Ectodermal cell (in vitro differentiated cells): Measurements from ENCODE around the gene ROR2.
"Not testable (repeated sequence)": the region's sequence is repeated elsewhere in the genome, so short reads cannot be mapped to it uniquely, and the experiment has no call there.

ENCODE experiments used
- H3K27ac ChIP-seq: 2 replicates; pipeline ENCODE4 v1.7.0; 2013; ENCODE audit warnings: mild to moderate bottlenecking, low read depth, low read length; ENCODE audit not compliant: insufficient read depth, poor library complexity, severe bottlenecking
- H3K27me3 ChIP-seq: 2 replicates; pipeline ENCODE4 v1.7.0; 2013; ENCODE audit warnings: mild to moderate bottlenecking, low read length; ENCODE audit not compliant: insufficient read depth, control insufficient read depth, poor library complexity, severe bottlenecking
- H3K36me3 ChIP-seq: one replicate; pipeline ENCODE4 v1.7.0; 2013; ENCODE audit warnings: low read length; ENCODE audit not compliant: control insufficient read depth, insufficient read depth
- H3K4me1 ChIP-seq: one replicate; pipeline ENCODE4 v1.7.0; 2013; ENCODE audit warnings: low read length; ENCODE audit not compliant: control insufficient read depth, insufficient read depth
- H3K4me3 ChIP-seq: 2 replicates; pipeline ENCODE4 v1.7.0; 2013; ENCODE audit warnings: low read depth, low read length, control low read depth; ENCODE audit not compliant: insufficient read depth
- H3K9me3 ChIP-seq: 2 replicates; pipeline ENCODE4 v1.7.0; 2013; ENCODE audit warnings: mild to moderate bottlenecking, low read length, moderate library complexity; ENCODE audit not compliant: control insufficient read depth
- WGBS, 2 experiments: methylation state at CpG; one replicate each; pipeline ENCODE4 v1.1.7; 2013; ENCODE audit warnings: missing lambda C conversion rate in 2 of 2; 5-methylcytosine and 5-hydroxymethylcytosine counted together

ROR2 gene

GRCh38 chr9:91655215-91655614, 294.8 kb downstream of the ROR2 start:
- Histone ChIP-seq H3K36me3 (no peaks in the 10 kb centered on the region), H3K4me1 (no peaks in the 10 kb centered on the region), H3K27ac (no peak overlapping the region), H3K4me3 (no peak overlapping the region), H3K27me3 (no peaks in the 10 kb centered on the region), H3K9me3 (no peaks in the 10 kb centered on the region)
- WGBS, 2 experiments: 88 to 92% methylated on average over 6 of the region's 6 CpGs

- Histone ChIP-seq H3K4me1 (no peaks in the 10 kb centered on the region), H3K9me3 (no peaks in the 10 kb centered on the region), H3K4me3 (no peak overlapping the region), H3K27me3 (no peaks in the 10 kb centered on the region), H3K36me3 (no peaks in the 10 kb centered on the region), H3K27ac (no peak overlapping the region)
- 98 to 100% methylated on average over 1 of the region's 1 CpG for WGBS, 2 experiments
Measured at GRCh38 chr9:91654527-91654926, 295.5 kb downstream of the ROR2 start.

GRCh38 chr9:91647371-91647770, 302.7 kb downstream of the ROR2 start:
- Histone ChIP-seq H3K27me3 (no peaks in the 10 kb centered on the region), H3K4me3 (no peak overlapping the region), H3K36me3 (no peaks in the 10 kb centered on the region), H3K27ac (no peak overlapping the region), H3K9me3 (no peaks in the 10 kb centered on the region), H3K4me1 (no peaks in the 10 kb centered on the region)
- 79 to 95% methylated on average over 4 of the region's 4 CpGs for WGBS, 2 experiments

- H3K9me3 ChIP-seq: no peaks in the 10 kb centered on the region
- no peak overlapping the region for H3K4me3 ChIP-seq
- H3K36me3 ChIP-seq: no peaks in the 10 kb centered on the region
- H3K4me1 ChIP-seq: no peaks in the 10 kb centered on the region
- WGBS, 2 experiments: 87% methylated on average over 1 of the region's 1 CpG; no CpG with 5 or more reads in 1 of the 2 experiments
- H3K27me3 ChIP-seq: no peaks in the 10 kb centered on the region
- H3K27ac ChIP-seq: no peak overlapping the region
Measured at GRCh38 chr9:91646702-91647101, 303.3 kb downstream of the ROR2 start.

- no peaks in the 10 kb centered on the region for H3K4me1 ChIP-seq
- no peaks in the 10 kb centered on the region for H3K27me3 ChIP-seq
- no peak overlapping the region for H3K4me3 ChIP-seq
- no peak overlapping the region for H3K27ac ChIP-seq
- H3K36me3 ChIP-seq: no peaks in the 10 kb centered on the region
- no peaks in the 10 kb centered on the region for H3K9me3 ChIP-seq
- 95 to 97% methylated on average over 3 of the region's 3 CpGs for WGBS, 2 experiments
Measured at GRCh38 chr9:91644433-91644832, 305.6 kb downstream of the ROR2 start.

GRCh38 chr9:91643481-91644077, 306.4 kb downstream of the ROR2 start:
- no peak overlapping the region for H3K4me3 ChIP-seq
- no peaks in the 10 kb centered on the region for H3K9me3 ChIP-seq
- no peak overlapping the region for H3K27ac ChIP-seq
- H3K27me3 ChIP-seq: no peaks in the 10 kb centered on the region
- no peaks in the 10 kb centered on the region for H3K4me1 ChIP-seq
- WGBS, 2 experiments: 75 to 81% methylated on average over 7 of the region's 7 CpGs
- no peaks in the 10 kb centered on the region for H3K36me3 ChIP-seq

GRCh38 chr9:91642771-91643170, 307.3 kb downstream of the ROR2 start:
- Histone ChIP-seq H3K4me1 (no peaks in the 10 kb centered on the region), H3K27me3 (no peaks in the 10 kb centered on the region), H3K27ac (no peak overlapping the region), H3K36me3 (no peaks in the 10 kb centered on the region), H3K4me3 (no peak overlapping the region), H3K9me3 (no peaks in the 10 kb centered on the region)
- 93 to 95% methylated on average over 5 of the region's 5 CpGs for WGBS, 2 experiments

GRCh38 chr9:91640428-91640827, 309.6 kb downstream of the ROR2 start:
- no peaks in the 10 kb centered on the region for H3K9me3 ChIP-seq
- H3K36me3 ChIP-seq: no peaks in the 10 kb centered on the region
- no peaks in the 10 kb centered on the region for H3K27me3 ChIP-seq
- no peak overlapping the region for H3K4me3 ChIP-seq
- no peaks in the 10 kb centered on the region for H3K4me1 ChIP-seq
- WGBS, 2 experiments: 91 to 97% methylated on average over 2 of the region's 2 CpGs
- H3K27ac ChIP-seq: no peak overlapping the region

- no peaks in the 10 kb centered on the region for H3K36me3 ChIP-seq
- no peak overlapping the region for H3K4me3 ChIP-seq
- no peak overlapping the region for H3K27ac ChIP-seq
- no peaks in the 10 kb centered on the region for H3K9me3 ChIP-seq
- no peaks in the 10 kb centered on the region for H3K27me3 ChIP-seq
- H3K4me1 ChIP-seq: no peaks in the 10 kb centered on the region
- 90 to 94% methylated on average over 1 of the region's 1 CpG for WGBS, 2 experiments
Measured at GRCh38 chr9:91639054-91639453, 311.0 kb downstream of the ROR2 start.

GRCh38 chr9:91634832-91635231, 315.2 kb downstream of the ROR2 start:
- H3K27me3 ChIP-seq, H3K4me1 ChIP-seq, H3K36me3 ChIP-seq, H3K9me3 ChIP-seq, H3K4me3 ChIP-seq, H3K27ac ChIP-seq: not testable (repeated sequence)
- 79 to 83% methylated on average over 7 of the region's 7 CpGs for WGBS, 2 experiments

- no peak overlapping the region for H3K4me3 ChIP-seq
- no peaks in the 10 kb centered on the region for H3K4me1 ChIP-seq
- H3K9me3 ChIP-seq: no peaks in the 10 kb centered on the region
Measured at GRCh38 chr9:91629718-91630117, 320.3 kb downstream of the ROR2 start.

More at GRCh38 chr9:91629718-91630117, 320.3 kb downstream of the ROR2 start:
- H3K27me3 ChIP-seq: no peaks in the 10 kb centered on the region
- H3K36me3 ChIP-seq: no peaks in the 10 kb centered on the region
- no peak overlapping the region for H3K27ac ChIP-seq
